ENCODE measurements around the gene SCUBE3. TPM values are rescaled to one million over a fixed set of nuclear protein-coding genes. Genes with fewer than 3 reads are reported as not detected.

SCUBE3 gene
- total RNA-seq, 2 experiments from 2014 or later, result not detected

DNA sequence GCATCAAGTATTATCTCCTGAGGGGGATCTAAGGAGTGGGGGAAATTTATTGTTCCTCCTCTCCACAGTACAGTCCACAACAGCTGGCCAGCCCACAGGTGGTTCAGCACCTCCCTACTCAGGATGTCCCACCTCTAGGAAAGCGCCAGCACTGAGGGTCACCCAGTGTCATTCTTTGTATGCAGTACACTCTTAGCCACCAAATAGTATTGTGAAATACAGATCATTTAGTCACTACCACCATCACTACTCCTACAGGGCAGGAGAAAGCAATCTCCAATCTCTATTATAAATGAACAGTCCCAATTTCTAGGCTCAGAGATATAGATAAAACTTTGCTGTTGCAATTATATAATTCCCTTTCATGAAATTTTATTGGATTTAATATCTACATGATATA, 39.5 kb downstream of the SCUBE3 start:
- Mint-ChIP-seq H3K27me3 (no peaks in the 10 kb centered on the region), H3K27ac (no peak overlapping the region), H3K4me1 (ENCODE audit: low read depth) (peaks cover 9% of the 10 kb centered on the region), H3K4me3 (no peak overlapping the region), H3K9me3 (no peaks in the 10 kb centered on the region), H3K36me3 (ENCODE audit: low read depth) (no peaks in the 10 kb centered on the region)
- ATAC-seq (no peak), DNase-seq (no peak)
- intact Hi-C loops (cut with micrococcal nuclease), result no loop called here
- TF ChIP-seq, protein P1, sequence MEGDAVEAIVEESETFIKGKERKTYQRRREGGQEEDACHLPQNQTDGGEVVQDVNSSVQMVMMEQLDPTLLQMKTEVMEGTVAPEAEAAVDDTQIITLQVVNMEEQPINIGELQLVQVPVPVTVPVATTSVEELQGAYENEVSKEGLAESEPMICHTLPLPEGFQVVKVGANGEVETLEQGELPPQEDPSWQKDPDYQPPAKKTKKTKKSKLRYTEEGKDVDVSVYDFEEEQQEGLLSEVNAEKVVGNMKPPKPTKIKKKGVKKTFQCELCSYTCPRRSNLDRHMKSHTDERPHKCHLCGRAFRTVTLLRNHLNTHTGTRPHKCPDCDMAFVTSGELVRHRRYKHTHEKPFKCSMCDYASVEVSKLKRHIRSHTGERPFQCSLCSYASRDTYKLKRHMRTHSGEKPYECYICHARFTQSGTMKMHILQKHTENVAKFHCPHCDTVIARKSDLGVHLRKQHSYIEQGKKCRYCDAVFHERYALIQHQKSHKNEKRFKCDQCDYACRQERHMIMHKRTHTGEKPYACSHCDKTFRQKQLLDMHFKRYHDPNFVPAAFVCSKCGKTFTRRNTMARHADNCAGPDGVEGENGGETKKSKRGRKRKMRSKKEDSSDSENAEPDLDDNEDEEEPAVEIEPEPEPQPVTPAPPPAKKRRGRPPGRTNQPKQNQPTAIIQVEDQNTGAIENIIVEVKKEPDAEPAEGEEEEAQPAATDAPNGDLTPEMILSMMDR (IDR thresholded peaks at IDR 0.05), result no peak
- ChIA-PET CTCF (interaction anchor here (0.7 kb wide), 1 partner anchor 12 kb away, joined by 4 read pairs; no protein-coding TSS in a partner anchor), POLR2A (no interaction called here)

DNA sequence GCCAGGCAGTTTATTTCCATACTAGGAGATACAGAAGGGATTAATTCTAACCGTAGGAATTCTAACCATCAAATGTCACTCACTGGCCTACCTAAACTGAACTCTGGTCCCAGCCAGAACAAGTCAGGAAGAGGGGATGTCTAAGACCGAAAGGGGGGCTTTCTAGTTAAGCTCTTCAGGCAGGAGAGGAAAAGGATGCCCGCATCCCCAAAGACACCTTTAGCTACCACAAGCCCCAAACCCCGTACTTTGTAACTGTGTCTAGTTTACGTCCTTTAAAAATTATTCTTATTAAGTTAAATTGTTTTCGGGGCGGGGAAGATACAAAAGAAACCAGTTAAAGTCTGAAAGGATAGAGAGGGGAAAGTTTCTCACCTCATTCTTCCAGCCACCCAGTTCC, 44.6 kb downstream of the SCUBE3 start:
- Mint-ChIP-seq H3K27me3 (no peaks in the 10 kb centered on the region), H3K9me3 (no peaks in the 10 kb centered on the region), H3K27ac (peak overlapping the region; percentile 92), H3K4me1 (ENCODE audit: low read depth) (peaks cover 36% of the 10 kb centered on the region), H3K4me3 (peak overlapping the region; percentile 94), H3K36me3 (ENCODE audit: low read depth) (no peaks in the 10 kb centered on the region)
- no peak for DNase-seq
- intact Hi-C loops (cut with micrococcal nuclease), result no loop called here
- CTCF ChIA-PET, result interaction anchor here (0.7 to 6.0 kb wide), 10 partner anchors 9 to 191 kb away, joined by 3 to 52 read pairs (median 4); partner anchors contain the start of gene DEF6
- no peak for ATAC-seq
- TF ChIP-seq, protein P1 (IDR thresholded peaks at IDR 0.05), result no peak
- POLR2A ChIA-PET, result interaction anchor here (0.9 to 2.2 kb wide), 4 partner anchors 10 to 370 kb away, joined by 4 to 7 read pairs (median 5); partner anchors contain the start of genes RPL10A and TAF11

DNA sequence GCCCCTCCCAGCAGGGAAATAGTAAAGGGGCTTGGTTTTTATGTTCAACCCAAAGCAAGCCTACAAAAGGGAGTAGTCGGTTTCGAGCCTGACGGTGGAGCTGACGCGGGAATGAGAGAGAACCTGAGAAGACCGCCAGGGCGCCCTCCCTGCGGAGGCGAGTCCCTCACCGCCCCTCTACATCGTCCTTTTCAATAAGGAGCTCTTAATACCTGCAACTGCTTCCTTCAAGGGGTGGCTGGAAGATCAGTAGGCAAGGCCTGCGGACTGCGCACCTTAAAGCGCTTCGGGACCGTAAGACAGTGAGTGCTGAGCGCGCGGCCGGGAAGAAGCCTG, 45.1 kb downstream of the SCUBE3 start:
- DNase-seq (peak; percentile 62), ATAC-seq (peak; percentile 10)
- Mint-ChIP-seq H3K36me3 (ENCODE audit: low read depth) (no peaks in the 10 kb centered on the region), H3K4me1 (ENCODE audit: low read depth) (peaks cover 39% of the 10 kb centered on the region), H3K4me3 (peak overlapping the region; percentile 94), H3K27me3 (no peaks in the 10 kb centered on the region), H3K27ac (peak overlapping the region; percentile 92), H3K9me3 (no peaks in the 10 kb centered on the region)
- intact Hi-C loops (cut with micrococcal nuclease), result no loop called here
- ChIA-PET POLR2A (interaction anchor here (0.9 to 2.2 kb wide), 6 partner anchors 10 to 371 kb away, joined by 3 to 7 read pairs (median 4); partner anchors contain the start of genes RPL10A and TAF11), CTCF (interaction anchor here (0.7 to 6.0 kb wide), 9 partner anchors 9 to 190 kb away, joined by 3 to 52 read pairs (median 4); partner anchors contain the start of gene DEF6)
- TF ChIP-seq, protein P1 (IDR thresholded peaks at IDR 0.05), result no peak

DNA sequence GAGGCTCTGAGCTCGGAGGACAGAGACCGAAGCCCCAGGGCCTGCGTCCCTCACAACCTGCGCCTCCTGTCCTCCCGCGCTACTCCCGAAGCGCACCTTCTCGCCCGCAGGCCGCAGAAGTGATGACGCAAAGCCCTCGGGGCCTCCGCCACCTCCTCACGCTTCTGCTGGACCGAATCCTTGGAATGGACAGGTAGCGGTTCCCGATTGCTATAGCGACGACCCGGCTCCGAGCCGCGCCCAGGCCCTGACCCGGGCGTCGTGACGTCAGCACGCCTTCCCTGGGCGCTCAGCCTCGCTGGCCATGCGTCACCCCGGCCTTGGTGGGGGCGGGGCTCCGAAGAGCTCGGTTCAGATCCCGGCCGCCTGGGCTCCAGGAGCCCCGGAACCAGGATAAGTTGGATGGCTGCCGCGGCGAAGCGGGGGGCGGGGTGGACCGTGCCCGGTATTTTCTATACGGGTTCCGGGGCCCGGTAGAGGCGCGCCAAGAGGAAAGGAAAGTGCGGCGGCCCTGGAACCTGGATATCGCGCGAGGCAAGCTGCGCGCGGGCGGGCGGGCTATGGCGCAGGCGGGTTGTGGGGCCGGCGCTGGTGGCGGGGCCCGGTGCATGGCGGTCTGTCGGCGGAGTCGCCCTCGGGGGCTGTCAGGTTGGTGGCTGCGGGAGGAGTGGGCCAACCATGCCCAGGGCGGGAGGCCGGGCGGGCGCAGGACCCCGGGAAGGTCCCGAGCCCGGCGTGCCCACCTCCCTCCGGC, 45.6 kb downstream of the SCUBE3 start, which contains the start of gene ZNF76:
TSS of gene ZNF76 (plus strand) at position 542 of the 754 bp plus-strand sequence. CDS start 21,417 bp downstream, outside the sequence.
- TF ChIP-seq, protein P1 (IDR thresholded peaks at IDR 0.05), result no peak
- Mint-ChIP-seq H3K36me3 (ENCODE audit: low read depth) (no peaks in the 10 kb centered on the region), H3K9me3 (no peaks in the 10 kb centered on the region), H3K4me1 (ENCODE audit: low read depth) (peaks cover 44% of the 10 kb centered on the region), H3K27me3 (no peaks in the 10 kb centered on the region), H3K4me3 (peak within 1 kb of the TSS; percentile 94), H3K27ac (peak within 1 kb of the TSS; percentile 94)
- CTCF ChIA-PET, result interaction anchor here (0.7 to 6.0 kb wide), 8 partner anchors 10 to 190 kb away, joined by 3 to 52 read pairs (median 4); partner anchors contain the start of gene DEF6
- intact Hi-C loops (cut with micrococcal nuclease), result no loop called here
- ATAC-seq, result peak; percentile 84
- POLR2A ChIA-PET, result interaction anchor here (0.9 to 2.2 kb wide), 6 partner anchors 11 to 371 kb away, joined by 3 to 7 read pairs (median 4); partner anchors contain the start of genes RPL10A and TAF11
- peak; percentile 94 for DNase-seq

Measured in activated CD8-positive, alpha-beta T cell treated with anti-CD3 and anti-CD28 coated beads for 36 hours (primary cell).